ENCODE data around the gene CDH7.

Gene CDH7

GRCh38 chr18:65901522-65901921 lies 150.7 kb downstream of the CDH7 start:
- no peak for DNase-seq (ENCODE audit: extremely low spot score, insufficient read length, low read depth)
- no peak for FAIRE-seq

GRCh38 chr18:65906621-65907034 lies 155.8 kb downstream of the CDH7 start:
- DNase-seq (ENCODE audit: extremely low spot score, insufficient read length, low read depth), result no peak
- FAIRE-seq, result no peak

- no peak for DNase-seq (ENCODE audit: extremely low spot score, insufficient read length, low read depth)
- FAIRE-seq, result no peak
Observed at GRCh38 chr18:65907281-65907680, 156.5 kb downstream of the CDH7 start.

- DNase-seq (ENCODE audit: extremely low spot score, insufficient read length, low read depth) (no peak), FAIRE-seq (no peak)
Observed at GRCh38 chr18:65919018-65919417, 168.2 kb downstream of the CDH7 start.

- DNase-seq (ENCODE audit: extremely low spot score, insufficient read length, low read depth) (no peak), FAIRE-seq (no peak)
Observed at GRCh38 chr18:65919663-65920062, 168.9 kb downstream of the CDH7 start.

GRCh38 chr18:65922103-65922502 lies 171.3 kb downstream of the CDH7 start:
- no peak for FAIRE-seq
- no peak for DNase-seq (ENCODE audit: extremely low spot score, insufficient read length, low read depth)

- no peak for FAIRE-seq
- no peak for DNase-seq (ENCODE audit: extremely low spot score, insufficient read length, low read depth)
Observed at GRCh38 chr18:65924904-65925303, 174.1 kb downstream of the CDH7 start.

- FAIRE-seq, result no peak
- DNase-seq (ENCODE audit: extremely low spot score, insufficient read length, low read depth), result no peak
Observed at GRCh38 chr18:65934874-65935273, 184.1 kb downstream of the CDH7 start.

- DNase-seq (ENCODE audit: extremely low spot score, insufficient read length, low read depth), result no peak
- FAIRE-seq, result no peak
Observed at GRCh38 chr18:65936678-65937077, 185.9 kb downstream of the CDH7 start.

GRCh38 chr18:65937180-65937579 lies 186.4 kb downstream of the CDH7 start:
- no peak for FAIRE-seq
- no peak for DNase-seq (ENCODE audit: extremely low spot score, insufficient read length, low read depth)

- DNase-seq (ENCODE audit: extremely low spot score, insufficient read length, low read depth), result no peak
- FAIRE-seq, result no peak
Observed at GRCh38 chr18:65938592-65939372, 188.0 kb downstream of the CDH7 start.
